NT2/D1 (cell line): ENCODE results near the gene BFSP1.

Experiments
- DNase-seq: peaks from one replicate; pipeline ENCODE4 v3.0.0-alpha.2; 2011; ENCODE audit warnings: low read depth, low spot score
- H3K27me3 ChIP-seq: 2 replicates; pipeline ENCODE4 v1.6.0; 2011; ENCODE audit warnings: mild to moderate bottlenecking; ENCODE audit not compliant: insufficient read length, insufficient read depth
- H3K36me3 ChIP-seq: 2 replicates; pipeline ENCODE4 v1.6.1; 2011; ENCODE audit warnings: mild to moderate bottlenecking, low read length, mixed read lengths; ENCODE audit not compliant: insufficient read depth, insufficient read length
- H3K4me1 ChIP-seq: 2 replicates; pipeline ENCODE4 v1.5.1; 2011; ENCODE audit not compliant: insufficient read depth, insufficient read length
- H3K4me3 ChIP-seq: 2 replicates; pipeline ENCODE4 v1.5.1; 2011; ENCODE audit warnings: low read depth; ENCODE audit not compliant: insufficient read length
- H3K9ac ChIP-seq: 2 replicates; pipeline ENCODE4 v1.6.0; 2011; ENCODE audit warnings: low read depth; ENCODE audit not compliant: insufficient read length
- H3K9me3 ChIP-seq: 2 replicates; pipeline ENCODE4 v1.5.1; 2011; ENCODE audit warnings: mild to moderate bottlenecking, low read length; ENCODE audit not compliant: insufficient read depth
- SUZ12 ChIP-seq: IDR thresholded peaks from 2 replicates; pipeline ENCODE4 v1.6.1; 2011; ENCODE audit not compliant: insufficient read length, insufficient read depth; ENCODE audit errors: extremely low read depth
- YY1 ChIP-seq: IDR thresholded peaks from 2 replicates; pipeline ENCODE4 v1.6.1; 2011; ENCODE audit not compliant: insufficient read length, insufficient read depth
- ZNF274 ChIP-seq: IDR thresholded peaks from 2 replicates; pipeline ENCODE4 v1.6.1; 2011; ENCODE audit warnings: mild to moderate bottlenecking, low read depth, low read length

The BFSP1 gene

GRCh38 chr20:17541596-17541995, 10.4 kb upstream of the BFSP1 start:
- Histone ChIP-seq H3K36me3 (no peaks in the 10 kb centered on the region), H3K27me3 (no peaks in the 10 kb centered on the region), H3K4me3 (no peak overlapping the region), H3K9me3 (no peaks in the 10 kb centered on the region), H3K9ac (no peak overlapping the region), H3K4me1 (no peaks in the 10 kb centered on the region)
- DNase-seq: no peak
- no peak for TF ChIP-seq YY1
- no peak for TF ChIP-seq SUZ12
- no peak for TF ChIP-seq ZNF274

DNA sequence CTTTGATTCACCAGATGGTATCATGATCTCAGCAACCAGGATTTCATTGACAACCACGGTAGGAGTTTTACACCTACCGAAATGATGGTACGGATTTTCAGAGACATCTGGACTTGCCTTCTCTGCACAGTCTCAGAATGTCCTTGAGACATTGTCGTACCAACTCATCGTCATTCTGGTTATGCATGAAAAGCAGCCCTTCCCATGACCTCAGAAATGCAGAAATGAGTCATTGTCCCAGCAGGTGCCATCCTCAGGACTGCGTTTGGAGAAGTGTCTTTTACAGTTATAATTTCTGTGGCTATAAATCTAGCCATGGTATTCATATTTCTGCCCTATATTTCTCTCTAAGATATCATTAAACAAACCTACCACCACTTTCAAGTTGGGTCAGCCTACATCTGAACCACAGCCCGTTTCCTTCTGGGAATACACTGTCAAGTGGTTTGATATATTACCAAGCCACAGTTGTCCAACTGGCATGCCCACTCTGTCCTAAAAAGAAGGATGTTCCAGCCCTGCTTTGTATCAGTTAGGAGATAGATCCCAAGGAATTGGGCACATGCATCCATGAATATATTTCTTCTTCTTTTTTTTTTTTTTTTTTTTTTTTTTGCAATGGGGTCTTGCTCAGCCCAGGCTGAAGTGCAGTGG, 7.5 kb upstream of the BFSP1 start:
- H3K4me1 ChIP-seq: no peaks in the 10 kb centered on the region
- TF ChIP-seq SUZ12: no peak
- TF ChIP-seq YY1: no peak
- no peak for TF ChIP-seq ZNF274
- no peaks in the 10 kb centered on the region for H3K27me3 ChIP-seq
- H3K9ac ChIP-seq: no peak overlapping the region
- no peak for DNase-seq
- no peak overlapping the region for H3K4me3 ChIP-seq
- no peaks in the 10 kb centered on the region for H3K36me3 ChIP-seq
- no peaks in the 10 kb centered on the region for H3K9me3 ChIP-seq

- no peaks in the 10 kb centered on the region for H3K27me3 ChIP-seq
- H3K9ac ChIP-seq: no peak overlapping the region
- no peak overlapping the region for H3K4me3 ChIP-seq
- no peaks in the 10 kb centered on the region for H3K9me3 ChIP-seq
- DNase-seq: no peak
- no peaks in the 10 kb centered on the region for H3K4me1 ChIP-seq
- H3K36me3 ChIP-seq: no peaks in the 10 kb centered on the region
- TF ChIP-seq ZNF274 (no peak), YY1 (no peak), SUZ12 (no peak)
Measured at GRCh38 chr20:17537959-17538358, 6.8 kb upstream of the BFSP1 start.

- TF ChIP-seq YY1: no peak
- no peak for TF ChIP-seq SUZ12
- no peak for TF ChIP-seq ZNF274
- no peaks in the 10 kb centered on the region for H3K9me3 ChIP-seq
- no peak overlapping the region for H3K9ac ChIP-seq
- H3K27me3 ChIP-seq: no peaks in the 10 kb centered on the region
- no peaks in the 10 kb centered on the region for H3K4me1 ChIP-seq
- H3K4me3 ChIP-seq: no peak overlapping the region
- DNase-seq: peak; percentile 60
- H3K36me3 ChIP-seq: no peaks in the 10 kb centered on the region
Measured at GRCh38 chr20:17536944-17537444, 5.8 kb upstream of the BFSP1 start.

DNA sequence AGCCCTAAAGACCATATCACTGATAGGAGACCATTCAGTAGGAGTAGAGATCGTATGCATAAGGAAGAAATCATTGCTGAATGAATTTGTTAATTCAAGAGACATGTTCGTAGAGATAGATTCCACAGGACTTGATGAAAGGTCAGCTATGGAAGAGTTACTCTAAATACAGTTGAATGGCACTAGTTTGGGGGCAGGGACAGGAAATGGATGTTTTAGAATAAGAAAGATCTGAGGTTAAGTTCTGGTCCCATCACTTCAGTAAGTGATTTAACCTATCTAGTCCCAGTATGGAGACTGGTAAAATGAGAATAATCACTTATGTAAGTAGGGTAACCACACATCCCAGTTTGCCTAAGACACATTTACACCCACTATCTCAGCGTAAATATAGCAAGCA, 2.9 kb upstream of the BFSP1 start:
- Histone ChIP-seq H3K36me3 (no peaks in the 10 kb centered on the region), H3K4me3 (no peak overlapping the region), H3K27me3 (peaks cover 9% of the 10 kb centered on the region), H3K9ac (no peak overlapping the region), H3K4me1 (no peaks in the 10 kb centered on the region), H3K9me3 (no peaks in the 10 kb centered on the region)
- DNase-seq: peak; percentile 18
- no peak for TF ChIP-seq ZNF274
- TF ChIP-seq YY1: no peak
- TF ChIP-seq SUZ12: no peak

GRCh38 chr20:17533396-17533795, 2.2 kb upstream of the BFSP1 start:
- TF ChIP-seq SUZ12 (no peak), YY1 (no peak), ZNF274 (no peak)
- Histone ChIP-seq H3K9ac (no peak overlapping the region), H3K4me3 (no peak overlapping the region), H3K36me3 (no peaks in the 10 kb centered on the region), H3K27me3 (peaks cover 9% of the 10 kb centered on the region), H3K9me3 (no peaks in the 10 kb centered on the region), H3K4me1 (no peaks in the 10 kb centered on the region)
- peak; percentile 44 for DNase-seq

- Histone ChIP-seq H3K9me3 (no peaks in the 10 kb centered on the region), H3K4me3 (peak overlapping the region; percentile 55), H3K9ac (peak overlapping the region; percentile 87), H3K4me1 (no peaks in the 10 kb centered on the region), H3K27me3 (peaks cover 9% of the 10 kb centered on the region), H3K36me3 (no peaks in the 10 kb centered on the region)
- no peak for TF ChIP-seq ZNF274
- no peak for TF ChIP-seq YY1
- no peak for TF ChIP-seq SUZ12
- DNase-seq: no peak
Measured at GRCh38 chr20:17531665-17532025, 466 bp upstream of the BFSP1 start.

DNA sequence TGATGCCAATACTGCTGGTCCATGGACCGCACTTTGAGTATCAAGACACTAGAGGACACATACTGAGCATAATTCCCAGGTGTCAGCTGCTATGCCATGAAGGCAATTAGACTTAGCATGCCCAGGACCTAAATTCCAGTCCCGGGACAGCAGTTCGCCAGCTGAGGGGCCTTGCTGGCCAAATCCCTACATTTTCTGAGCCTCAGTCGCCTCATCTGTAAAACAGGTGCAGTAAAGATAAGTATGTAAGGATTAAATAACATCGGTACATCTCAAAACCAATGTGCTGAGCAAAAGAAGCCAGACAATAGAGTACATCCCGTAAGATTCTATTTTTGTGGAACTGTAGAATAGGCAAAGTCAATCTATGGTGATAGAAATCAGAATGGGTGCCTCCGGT, 1.0 kb downstream of the BFSP1 start:
- Histone ChIP-seq H3K4me3 (no peak overlapping the region), H3K9ac (no peak overlapping the region), H3K27me3 (peaks cover 9% of the 10 kb centered on the region), H3K4me1 (no peaks in the 10 kb centered on the region), H3K9me3 (no peaks in the 10 kb centered on the region), H3K36me3 (no peaks in the 10 kb centered on the region)
- TF ChIP-seq ZNF274 (no peak), YY1 (no peak), SUZ12 (no peak)
- no peak for DNase-seq
